ENCODE measurements around the gene HS3ST3B1.

The HS3ST3B1 gene

GRCh38 chr17:14270508-14270907 is 30.4 kb upstream of the HS3ST3B1 start:
- Histone ChIP-seq H3K79me2 (ENCODE audit: control insufficient read depth, insufficient read depth, low read length, poor library complexity) (no peaks in the 10 kb centered on the region), H3K79me1 (ENCODE audit: low read length) (no peaks in the 10 kb centered on the region), H2BK12ac (ENCODE audit: low read length) (no peak overlapping the region), H2BK120ac (ENCODE audit: insufficient read depth, low read length, poor library complexity) (no peak overlapping the region), H3K27ac (ENCODE audit: low read depth, low read length) (no peak overlapping the region), H4K12ac (ENCODE audit: low read depth, low read length) (no peak overlapping the region), H3K4me1 (ENCODE audit: control insufficient read depth in 1 of 2, insufficient read depth in 2 of 2, low read length in 2 of 2) (no peaks in the 10 kb centered on the region), H3K18ac (ENCODE audit: low read length) (no peak overlapping the region), H3K14ac (ENCODE audit: low read length) (no peak overlapping the region), H2AFZ (ENCODE audit: insufficient read depth, low read length, poor library complexity) (no peak overlapping the region), H4K8ac (ENCODE audit: low read depth, low read length) (no peak overlapping the region), H3K27me3 (ENCODE audit: insufficient read depth, low read length) (no peaks in the 10 kb centered on the region), H3K4ac (ENCODE audit: low read depth, low read length) (no peak overlapping the region), H3K36me3 (ENCODE audit: control insufficient read depth in 1 of 2, insufficient read depth in 2 of 2, low read length in 2 of 2) (no peaks in the 10 kb centered on the region), H3K23ac (ENCODE audit: low read length) (no peak overlapping the region), H3K4me2 (ENCODE audit: low read length) (no peak overlapping the region), H2AK5ac (ENCODE audit: low read length) (no peak overlapping the region), H3K9me3 (ENCODE audit: insufficient read depth, low read depth, low read length) (no peaks in the 10 kb centered on the region), H3K4me3 (ENCODE audit: low read depth, low read length) (no peak overlapping the region), H2BK5ac (ENCODE audit: low read depth, low read length, poor library complexity) (no peak overlapping the region), H4K91ac (ENCODE audit: low read depth, low read length) (no peak overlapping the region), H3K9ac (ENCODE audit: low read length) (no peak overlapping the region)
- no CpG with 5 or more reads among the region's 2 CpGs for WGBS (ENCODE audit: extremely low coverage, insufficient coverage, insufficient read length)
- DNase-seq, result no peak

DNA sequence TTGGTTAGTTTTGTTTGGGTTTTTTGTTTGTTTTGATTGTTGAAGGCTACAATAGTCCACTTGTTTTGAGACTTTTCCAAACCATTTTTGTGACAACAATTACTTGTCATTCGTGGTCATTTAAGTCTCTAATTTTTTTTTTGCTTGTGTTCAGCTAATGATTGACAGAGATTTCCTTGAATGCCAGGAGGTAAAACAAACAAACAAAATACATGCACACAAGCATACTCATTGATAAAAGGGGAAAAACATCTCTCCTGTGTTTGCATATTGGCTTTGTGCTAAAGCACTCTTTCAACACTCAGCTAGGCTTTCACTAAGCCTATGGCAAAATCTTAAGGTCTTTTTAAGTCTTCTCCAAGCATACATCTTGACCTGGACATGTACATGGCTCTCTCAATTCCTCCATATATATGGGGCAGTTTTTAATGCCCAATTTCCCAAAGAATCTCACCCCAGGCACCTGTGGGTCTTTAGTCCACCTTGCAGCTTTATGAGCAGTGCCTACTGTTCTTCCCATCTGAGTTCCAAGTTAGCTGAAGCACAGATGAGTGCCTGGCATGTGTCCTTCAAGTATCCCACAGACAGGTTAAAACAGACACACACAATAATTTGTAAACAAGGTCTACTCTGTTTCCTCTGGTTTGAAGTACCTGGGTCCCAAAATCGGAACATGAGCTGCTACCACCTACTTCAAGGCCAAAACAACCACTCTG is 24.2 kb upstream of the HS3ST3B1 start:
- Histone ChIP-seq H4K12ac (ENCODE audit: low read depth, low read length) (no peak overlapping the region), H2AFZ (ENCODE audit: insufficient read depth, low read length, poor library complexity) (no peak overlapping the region), H3K18ac (ENCODE audit: low read length) (no peak overlapping the region), H3K36me3 (ENCODE audit: control insufficient read depth in 1 of 2, insufficient read depth in 2 of 2, low read length in 2 of 2) (no peaks in the 10 kb centered on the region), H3K27ac (ENCODE audit: low read depth, low read length) (no peak overlapping the region), H3K4ac (ENCODE audit: low read depth, low read length) (no peak overlapping the region), H2BK120ac (ENCODE audit: insufficient read depth, low read length, poor library complexity) (no peak overlapping the region), H2BK5ac (ENCODE audit: low read depth, low read length, poor library complexity) (no peak overlapping the region), H3K23ac (ENCODE audit: low read length) (no peak overlapping the region), H3K79me1 (ENCODE audit: low read length) (no peaks in the 10 kb centered on the region), H3K4me2 (ENCODE audit: low read length) (no peak overlapping the region), H3K4me3 (ENCODE audit: low read depth, low read length) (no peak overlapping the region), H3K14ac (ENCODE audit: low read length) (no peak overlapping the region), H3K4me1 (ENCODE audit: control insufficient read depth in 1 of 2, insufficient read depth in 2 of 2, low read length in 2 of 2) (no peaks in the 10 kb centered on the region), H2AK5ac (ENCODE audit: low read length) (no peak overlapping the region), H2BK12ac (ENCODE audit: low read length) (no peak overlapping the region), H3K79me2 (ENCODE audit: control insufficient read depth, insufficient read depth, low read length, poor library complexity) (no peaks in the 10 kb centered on the region), H4K91ac (ENCODE audit: low read depth, low read length) (no peak overlapping the region), H3K9ac (ENCODE audit: low read length) (no peak overlapping the region), H3K9me3 (ENCODE audit: insufficient read depth, low read depth, low read length) (no peaks in the 10 kb centered on the region), H4K8ac (ENCODE audit: low read depth, low read length) (no peak overlapping the region), H3K27me3 (ENCODE audit: insufficient read depth, low read length) (no peaks in the 10 kb centered on the region)
- WGBS (ENCODE audit: extremely low coverage, insufficient coverage, insufficient read length), result no CpG with 5 or more reads among the region's 2 CpGs
- no peak for DNase-seq

DNA sequence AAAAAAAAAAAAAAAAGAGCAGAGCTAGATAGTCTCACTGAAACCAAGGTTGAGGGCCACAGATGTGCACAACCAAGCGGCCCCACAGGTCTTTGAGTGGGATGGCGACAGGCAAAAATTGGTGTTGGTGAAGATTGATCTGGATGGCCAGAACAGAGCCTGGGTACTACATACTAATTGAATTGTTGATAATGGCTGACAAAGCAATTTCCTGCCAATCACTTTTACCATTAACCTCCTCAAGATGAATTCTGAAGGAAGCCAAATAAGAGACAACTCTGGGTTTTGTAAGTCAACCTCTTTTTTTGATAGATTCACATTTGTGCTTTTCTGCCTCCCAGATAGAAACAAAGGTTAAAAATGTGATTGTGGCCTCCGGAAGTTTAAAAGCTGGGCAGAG is 19.4 kb upstream of the HS3ST3B1 start:
- Histone ChIP-seq H2AK5ac (ENCODE audit: low read length) (no peak overlapping the region), H2AFZ (ENCODE audit: insufficient read depth, low read length, poor library complexity) (no peak overlapping the region), H3K4me1 (ENCODE audit: control insufficient read depth in 1 of 2, insufficient read depth in 2 of 2, low read length in 2 of 2) (no peaks in the 10 kb centered on the region), H4K12ac (ENCODE audit: low read depth, low read length) (no peak overlapping the region), H3K36me3 (ENCODE audit: control insufficient read depth in 1 of 2, insufficient read depth in 2 of 2, low read length in 2 of 2) (no peaks in the 10 kb centered on the region), H3K4me2 (ENCODE audit: low read length) (no peak overlapping the region), H3K18ac (ENCODE audit: low read length) (no peak overlapping the region), H2BK5ac (ENCODE audit: low read depth, low read length, poor library complexity) (no peak overlapping the region), H3K4ac (ENCODE audit: low read depth, low read length) (no peak overlapping the region), H3K79me2 (ENCODE audit: control insufficient read depth, insufficient read depth, low read length, poor library complexity) (no peaks in the 10 kb centered on the region), H4K8ac (ENCODE audit: low read depth, low read length) (no peak overlapping the region), H3K4me3 (ENCODE audit: low read depth, low read length) (no peak overlapping the region), H3K23ac (ENCODE audit: low read length) (no peak overlapping the region), H3K9me3 (ENCODE audit: insufficient read depth, low read depth, low read length) (no peaks in the 10 kb centered on the region), H3K27ac (ENCODE audit: low read depth, low read length) (no peak overlapping the region), H3K9ac (ENCODE audit: low read length) (no peak overlapping the region), H4K91ac (ENCODE audit: low read depth, low read length) (no peak overlapping the region), H3K27me3 (ENCODE audit: insufficient read depth, low read length) (no peaks in the 10 kb centered on the region), H3K14ac (ENCODE audit: low read length) (no peak overlapping the region), H2BK12ac (ENCODE audit: low read length) (no peak overlapping the region), H2BK120ac (ENCODE audit: insufficient read depth, low read length, poor library complexity) (no peak overlapping the region), H3K79me1 (ENCODE audit: low read length) (no peaks in the 10 kb centered on the region)
- DNase-seq, result no peak
- no CpG with 5 or more reads among the region's 3 CpGs for WGBS (ENCODE audit: extremely low coverage, insufficient coverage, insufficient read length)

- H2AK5ac ChIP-seq (ENCODE audit: low read length), result no peak overlapping the region
- H3K9ac ChIP-seq (ENCODE audit: low read length), result no peak overlapping the region
- H3K4ac ChIP-seq (ENCODE audit: low read depth, low read length), result no peak overlapping the region
- no CpG with 5 or more reads among the region's 2 CpGs for WGBS (ENCODE audit: extremely low coverage, insufficient coverage, insufficient read length)
- no peaks in the 10 kb centered on the region for H3K9me3 ChIP-seq (ENCODE audit: insufficient read depth, low read depth, low read length)
- H3K4me1 ChIP-seq (ENCODE audit: control insufficient read depth in 1 of 2, insufficient read depth in 2 of 2, low read length in 2 of 2), result no peaks in the 10 kb centered on the region
- no peak overlapping the region for H3K4me2 ChIP-seq (ENCODE audit: low read length)
- no peaks in the 10 kb centered on the region for H3K79me2 ChIP-seq (ENCODE audit: control insufficient read depth, insufficient read depth, low read length, poor library complexity)
- no peak overlapping the region for H2BK120ac ChIP-seq (ENCODE audit: insufficient read depth, low read length, poor library complexity)
- H2BK12ac ChIP-seq (ENCODE audit: low read length), result no peak overlapping the region
- no peaks in the 10 kb centered on the region for H3K27me3 ChIP-seq (ENCODE audit: insufficient read depth, low read length)
- no peaks in the 10 kb centered on the region for H3K79me1 ChIP-seq (ENCODE audit: low read length)
- no peak overlapping the region for H3K14ac ChIP-seq (ENCODE audit: low read length)
- no peak overlapping the region for H4K12ac ChIP-seq (ENCODE audit: low read depth, low read length)
- H3K23ac ChIP-seq (ENCODE audit: low read length), result no peak overlapping the region
- no peak overlapping the region for H3K27ac ChIP-seq (ENCODE audit: low read depth, low read length)
- H3K18ac ChIP-seq (ENCODE audit: low read length), result no peak overlapping the region
- no peak overlapping the region for H4K8ac ChIP-seq (ENCODE audit: low read depth, low read length)
- H2BK5ac ChIP-seq (ENCODE audit: low read depth, low read length, poor library complexity), result no peak overlapping the region
- DNase-seq, result no peak
- no peak overlapping the region for H4K91ac ChIP-seq (ENCODE audit: low read depth, low read length)
- H3K4me3 ChIP-seq (ENCODE audit: low read depth, low read length), result no peak overlapping the region
- H3K36me3 ChIP-seq (ENCODE audit: control insufficient read depth in 1 of 2, insufficient read depth in 2 of 2, low read length in 2 of 2), result no peaks in the 10 kb centered on the region
- no peak overlapping the region for H2AFZ ChIP-seq (ENCODE audit: insufficient read depth, low read length, poor library complexity)
These were observed 18.2 kb upstream of the HS3ST3B1 start for GRCh38 chr17:14282726-14283125.
